H9 (cell line): ENCODE measurements around the gene MACROD1. TPM values are rescaled to one million over a fixed set of nuclear protein-coding genes. Genes with fewer than 3 reads are reported as not detected.

Source experiments
- DNase-seq: peaks from one replicate; pipeline ENCODE4 v3.0.0-alpha.2; 2017
- H2AFZ ChIP-seq: one replicate; pipeline ENCODE4 v1.6.1; 2013; ENCODE audit warnings: mild to moderate bottlenecking, low read length, control low read depth, moderate library complexity
- H2AK5ac ChIP-seq: 2 replicates; pipeline ENCODE4 v1.6.1; 2013; ENCODE audit warnings: low read length, control low read depth, mixed read lengths; ENCODE audit not compliant: insufficient read length
- H2BK120ac ChIP-seq: one replicate; pipeline ENCODE4 v1.6.1; 2013; ENCODE audit warnings: low read depth, mild to moderate bottlenecking, low read length, control low read depth, inconsistent platforms; ENCODE audit not compliant: poor library complexity, severe bottlenecking
- H2BK12ac ChIP-seq: 2 replicates; pipeline ENCODE4 v1.6.1; 2013; ENCODE audit warnings: low read length, control low read depth, mixed read lengths, low read depth; ENCODE audit not compliant: insufficient read length
- H2BK15ac ChIP-seq: 2 replicates; pipeline ENCODE4 v1.6.1; 2013; ENCODE audit warnings: low read depth, low read length, control low read depth
- H2BK20ac ChIP-seq: one replicate; pipeline ENCODE4 v1.6.1; 2013; ENCODE audit warnings: low read depth, mild to moderate bottlenecking, low read length, control low read depth, inconsistent platforms; ENCODE audit not compliant: poor library complexity, severe bottlenecking
- H2BK5ac ChIP-seq: 2 replicates; pipeline ENCODE4 v1.6.1; 2013; ENCODE audit warnings: low read length, control low read depth, mixed read lengths; ENCODE audit not compliant: insufficient read length
- H3K14ac ChIP-seq: 2 replicates; pipeline ENCODE4 v1.6.1; 2013; ENCODE audit warnings: low read length, control low read depth; ENCODE audit not compliant: insufficient read depth
- H3K18ac ChIP-seq: 2 replicates; pipeline ENCODE4 v1.6.1; 2013; ENCODE audit warnings: low read depth, mild to moderate bottlenecking, mixed read lengths, low read length, control low read depth; ENCODE audit not compliant: insufficient read length
- H3K23ac ChIP-seq: 2 replicates; pipeline ENCODE4 v1.6.1; 2013; ENCODE audit warnings: low read length, control low read depth, mixed read lengths, low read depth; ENCODE audit not compliant: insufficient read length
- H3K23me2 ChIP-seq: 2 replicates; pipeline ENCODE4 v1.6.1; 2013; ENCODE audit warnings: low read depth, mild to moderate bottlenecking, mixed read lengths, low read length, control low read depth; ENCODE audit not compliant: insufficient read length, poor library complexity, severe bottlenecking
- H3K27ac ChIP-seq: 2 replicates; pipeline ENCODE4 v1.5.1; 2013; ENCODE audit warnings: low read length, control low read depth, mixed read lengths, low read depth; ENCODE audit not compliant: insufficient read length
- H3K27me3 ChIP-seq: 2 replicates; pipeline ENCODE4 v1.6.1; 2013; ENCODE audit warnings: low read length, control low read depth, inconsistent platforms; ENCODE audit not compliant: insufficient read depth
- H3K4ac ChIP-seq: 2 replicates; pipeline ENCODE4 v1.6.1; 2013; ENCODE audit warnings: low read depth, mild to moderate bottlenecking, control low read depth, inconsistent platforms, low read length, moderate library complexity
- H3K4me1 ChIP-seq: 2 replicates; pipeline ENCODE4 v1.6.1; 2013; ENCODE audit warnings: low read length, control low read depth, inconsistent platforms; ENCODE audit not compliant: insufficient read depth
- H3K4me2 ChIP-seq: 2 replicates; pipeline ENCODE4 v1.6.1; 2013; ENCODE audit warnings: low read length, control low read depth, mixed read lengths; ENCODE audit not compliant: insufficient read length, insufficient read depth
- H3K56ac ChIP-seq: 2 replicates; pipeline ENCODE4 v1.6.1; 2013; ENCODE audit warnings: low read depth, mild to moderate bottlenecking, mixed read lengths, low read length, control low read depth; ENCODE audit not compliant: insufficient read length
- H3K79me1 ChIP-seq: 2 replicates; pipeline ENCODE4 v1.6.1; 2013; ENCODE audit warnings: low read depth, mild to moderate bottlenecking, moderate library complexity, low read length, control low read depth, inconsistent platforms; ENCODE audit not compliant: insufficient read depth, poor library complexity, severe bottlenecking
- H3K79me2 ChIP-seq: 2 replicates; pipeline ENCODE4 v1.6.1; 2013; ENCODE audit warnings: low read length, control low read depth, inconsistent platforms; ENCODE audit not compliant: insufficient read depth
- H3K9ac ChIP-seq: 2 replicates; pipeline ENCODE4 v1.6.1; 2013; ENCODE audit warnings: low read length, control low read depth, mixed read lengths; ENCODE audit not compliant: insufficient read length; ENCODE audit errors: extremely low read depth
- H3K9me3 ChIP-seq: one replicate; pipeline ENCODE4 v1.6.1; 2013; ENCODE audit warnings: low read depth, low read length, inconsistent platforms; ENCODE audit not compliant: control insufficient read depth
- H3T11ph ChIP-seq: one replicate; pipeline ENCODE4 v1.6.1; 2013; ENCODE audit warnings: mild to moderate bottlenecking, low read length, control low read depth, inconsistent platforms
- H4K20me1 ChIP-seq: one replicate; pipeline ENCODE4 v1.6.1; 2013; ENCODE audit not compliant: control insufficient read depth, insufficient read length, insufficient read depth
- H4K5ac ChIP-seq: 2 replicates; pipeline ENCODE4 v1.6.1; 2013; ENCODE audit warnings: low read depth, mild to moderate bottlenecking, mixed read lengths, low read length, control low read depth; ENCODE audit not compliant: insufficient read length
- H4K8ac ChIP-seq: replicated peaks from 2 replicates; pipeline ENCODE4 v1.6.1; 2013; ENCODE audit warnings: low read length, control low read depth, mixed read lengths, low read depth; ENCODE audit not compliant: insufficient read length
- H4K91ac ChIP-seq: 2 replicates; pipeline ENCODE4 v1.6.1; 2013; ENCODE audit warnings: low read depth, mild to moderate bottlenecking, moderate library complexity, mixed read lengths, low read length, control low read depth; ENCODE audit not compliant: insufficient read length
- H3K27ac Mint-ChIP-seq, 3 experiments: 2 replicates in 2 of 3; 3 replicates in 1 of 3; pipeline ENCODE4 v1.8.0; 2020 to 2021; ENCODE audit warnings: mixed read lengths in 3 of 3, mild to moderate bottlenecking in 1 of 3, moderate library complexity in 1 of 3
- H3K27me3 Mint-ChIP-seq: 2 replicates; pipeline ENCODE4 v1.8.0; 2021; ENCODE audit warnings: low read depth, mild to moderate bottlenecking, moderate library complexity, mixed read lengths
- H3K36me3 Mint-ChIP-seq, 3 experiments: 2 replicates in 2 of 3; 3 replicates in 1 of 3; pipeline ENCODE4 v1.8.0; 2020 to 2021; ENCODE audit warnings: low read depth in 3 of 3, mixed read lengths in 3 of 3; ENCODE audit not compliant: insufficient read depth in 1 of 3
- H3K4me1 Mint-ChIP-seq, 2 experiments: 2 replicates each; pipeline ENCODE4 v1.8.0; 2020; ENCODE audit warnings: mixed read lengths in 2 of 2
- H3K4me3 Mint-ChIP-seq, 2 experiments: 2 replicates in 1 of 2; 3 replicates in 1 of 2; pipeline ENCODE4 v1.8.0; 2020 to 2021; ENCODE audit warnings: mild to moderate bottlenecking in 2 of 2, mixed read lengths in 2 of 2, moderate library complexity in 1 of 2
- H3K9me3 Mint-ChIP-seq, 2 experiments: 2 replicates in 1 of 2; 3 replicates in 1 of 2; pipeline ENCODE4 v1.8.0; 2020; ENCODE audit warnings: mild to moderate bottlenecking in 2 of 2, mixed read lengths in 2 of 2, moderate library complexity in 1 of 2
- WGBS: extraction: QIAGEN DNeasy Blood & Tissue Kit; methylation state at CpG from one replicate; pipeline ENCODE4 v1.1.7; 2013; ENCODE audit warnings: missing lambda C conversion rate, low lambda C conversion rate, mixed read lengths; ENCODE audit not compliant: insufficient read length; ENCODE audit errors: extremely low coverage; 5-methylcytosine and 5-hydroxymethylcytosine counted together
- total RNA-seq: library from RNA; stranded (reverse); gene quantifications from 2 replicates; pipeline ENCODE4 v1.2.1, GENCODE V29; 2021
- TF ChIP-seq, protein P1 (sequence below): fragments of 200-600 bp; sonication (generic); conservative IDR thresholded peaks from 3 replicates; pipeline ENCODE4 v1.8.0; 2021; ENCODE audit warnings: antibody characterized with exemption, mild to moderate bottlenecking

The MACROD1 gene
- total RNA-seq, 1 experiment from 2014 or later, result 21.2 TPM

DNA sequence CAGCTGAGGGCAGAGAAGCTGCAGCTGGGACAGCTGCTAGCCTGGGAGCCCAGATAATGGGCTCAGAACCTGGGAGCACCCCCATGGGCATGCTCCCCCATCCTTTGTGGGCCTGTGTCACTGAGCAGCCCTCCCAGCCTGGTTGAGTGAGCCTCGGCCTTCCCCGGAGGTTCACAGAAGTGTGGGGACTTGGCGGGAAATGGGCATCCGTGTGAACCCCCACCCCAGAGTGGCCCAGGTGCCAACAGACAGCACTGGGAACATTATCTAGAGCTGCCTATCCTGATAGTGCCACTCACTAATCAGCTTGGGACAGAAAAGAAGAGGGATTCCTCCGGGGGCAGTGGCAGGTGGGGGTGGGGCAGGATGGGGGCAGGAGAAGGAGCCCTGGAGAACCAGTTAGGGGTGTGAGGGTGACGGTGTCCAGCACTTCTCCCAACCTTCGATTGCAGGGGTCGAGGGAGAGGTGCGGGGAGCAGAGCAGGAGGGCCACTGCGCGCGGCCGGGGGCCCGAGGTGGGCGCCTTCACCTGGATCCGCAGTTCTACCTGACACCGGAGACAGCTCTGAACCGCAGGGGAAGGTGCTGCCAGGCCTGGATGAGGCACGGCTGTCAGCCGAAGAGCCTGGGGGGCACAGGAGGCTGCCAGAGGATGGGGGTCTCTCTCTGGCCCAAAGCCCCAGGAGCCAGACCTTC, 97.1 kb downstream of the MACROD1 start:
- H3K56ac ChIP-seq, result no peak overlapping the region
- no peak overlapping the region for H3K18ac ChIP-seq
- no peak overlapping the region for H3K27ac Mint-ChIP-seq
- no peak for DNase-seq
- no peak overlapping the region for H4K91ac ChIP-seq
- H4K8ac ChIP-seq, result no peak overlapping the region
- H3T11ph ChIP-seq, result no peak overlapping the region
- H3K79me2 ChIP-seq, result no peaks in the 10 kb centered on the region
- H3K9me3 ChIP-seq, result no peaks in the 10 kb centered on the region
- no peaks in the 10 kb centered on the region for H3K9me3 Mint-ChIP-seq
- H3K4me2 ChIP-seq, result no peak overlapping the region
- no peak overlapping the region for H3K23ac ChIP-seq
- peaks cover 60% of the 10 kb centered on the region for H3K27me3 Mint-ChIP-seq
- H3K14ac ChIP-seq, result no peak overlapping the region; the same call in 1 of the 2 replicates
- no peak overlapping the region for H3K4ac ChIP-seq
- no peak overlapping the region for H2AFZ ChIP-seq
- H3K4me3 Mint-ChIP-seq, result no peak overlapping the region; a peak in 1 of 5 replicates
- H4K5ac ChIP-seq, result no peak overlapping the region
- no peak overlapping the region for H3K9ac ChIP-seq
- no peak overlapping the region for H2BK15ac ChIP-seq
- no peaks in the 10 kb centered on the region; the same call in 1 of the 2 replicates for H3K27me3 ChIP-seq
- H3K4me1 Mint-ChIP-seq, result peaks cover 11 to 37% of the 10 kb centered on the region in 2 experiments
- H4K20me1 ChIP-seq, result peaks cover 2% of the 10 kb centered on the region
- WGBS, result no CpG with 5 or more reads among the region's 20 CpGs
- no peaks in the 10 kb centered on the region for H3K23me2 ChIP-seq
- H3K4me1 ChIP-seq, result no peaks in the 10 kb centered on the region
- H2BK5ac ChIP-seq, result no peak overlapping the region
- no peak overlapping the region for H2BK20ac ChIP-seq
- H3K27ac ChIP-seq, result no peak overlapping the region
- no peak overlapping the region for H2BK12ac ChIP-seq
- no peak overlapping the region for H2BK120ac ChIP-seq
- no peak overlapping the region for H2AK5ac ChIP-seq
- no peaks in the 10 kb centered on the region for H3K79me1 ChIP-seq
- TF ChIP-seq, protein P1, sequence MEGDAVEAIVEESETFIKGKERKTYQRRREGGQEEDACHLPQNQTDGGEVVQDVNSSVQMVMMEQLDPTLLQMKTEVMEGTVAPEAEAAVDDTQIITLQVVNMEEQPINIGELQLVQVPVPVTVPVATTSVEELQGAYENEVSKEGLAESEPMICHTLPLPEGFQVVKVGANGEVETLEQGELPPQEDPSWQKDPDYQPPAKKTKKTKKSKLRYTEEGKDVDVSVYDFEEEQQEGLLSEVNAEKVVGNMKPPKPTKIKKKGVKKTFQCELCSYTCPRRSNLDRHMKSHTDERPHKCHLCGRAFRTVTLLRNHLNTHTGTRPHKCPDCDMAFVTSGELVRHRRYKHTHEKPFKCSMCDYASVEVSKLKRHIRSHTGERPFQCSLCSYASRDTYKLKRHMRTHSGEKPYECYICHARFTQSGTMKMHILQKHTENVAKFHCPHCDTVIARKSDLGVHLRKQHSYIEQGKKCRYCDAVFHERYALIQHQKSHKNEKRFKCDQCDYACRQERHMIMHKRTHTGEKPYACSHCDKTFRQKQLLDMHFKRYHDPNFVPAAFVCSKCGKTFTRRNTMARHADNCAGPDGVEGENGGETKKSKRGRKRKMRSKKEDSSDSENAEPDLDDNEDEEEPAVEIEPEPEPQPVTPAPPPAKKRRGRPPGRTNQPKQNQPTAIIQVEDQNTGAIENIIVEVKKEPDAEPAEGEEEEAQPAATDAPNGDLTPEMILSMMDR, result no peak
- no peaks in the 10 kb centered on the region for H3K36me3 Mint-ChIP-seq
